ENCODE results near the gene CCDC107. TPM values are rescaled to one million over a fixed set of nuclear protein-coding genes. Genes with fewer than 3 reads are reported as not detected.

Gene CCDC107
- total RNA-seq, 2 donors from 2014 or later = 38.5 to 64.3 TPM

- H3K36me3 ChIP-seq = no peaks in the 10 kb centered on the region
- DNase-seq (ENCODE audit: low spot score) = no peak
- H3K4me1 ChIP-seq = peaks cover 0 to 22% of the 10 kb centered on the region in 2 donors
- H3K9me3 ChIP-seq = no peaks in the 10 kb centered on the region
- no peak overlapping the region for H3K27ac ChIP-seq
- H3K4me3 ChIP-seq = peak overlapping the region; percentile 40 to 63
- no peak for TF ChIP-seq CTCF (IDR thresholded peaks at IDR 0.05)
- H3K27me3 ChIP-seq = no peaks in the 10 kb centered on the region
These were observed 17.8 kb downstream of the CCDC107 start for GRCh38 chr9:35675732-35676392.

- H3K4me3 ChIP-seq = no peak overlapping the region
- H3K4me1 ChIP-seq = peaks cover 0 to 13% of the 10 kb centered on the region in 2 donors
- H3K9me3 ChIP-seq = no peaks in the 10 kb centered on the region
- no peak overlapping the region for H3K27ac ChIP-seq
- H3K36me3 ChIP-seq = peaks cover 17% of the 10 kb centered on the region
- no peak for DNase-seq (ENCODE audit: low spot score)
- no peaks in the 10 kb centered on the region for H3K27me3 ChIP-seq
- no peak for TF ChIP-seq CTCF (IDR thresholded peaks at IDR 0.05)
These were observed 21.0 kb downstream of the CCDC107 start for GRCh38 chr9:35679091-35679490.

- no peak for DNase-seq (ENCODE audit: low spot score)
- Histone ChIP-seq H3K4me1 (peaks cover 0 to 15% of the 10 kb centered on the region in 2 donors), H3K27me3 (no peaks in the 10 kb centered on the region), H3K36me3 (peaks cover 24% of the 10 kb centered on the region), H3K9me3 (no peaks in the 10 kb centered on the region), H3K27ac (no peak overlapping the region), H3K4me3 (no peak overlapping the region)
- TF ChIP-seq CTCF (IDR thresholded peaks at IDR 0.05) = no peak
These were observed 21.8 kb downstream of the CCDC107 start for GRCh38 chr9:35679766-35680330.

GRCh38 chr9:35680331-35681105 is 22.4 kb downstream of the CCDC107 start:
- Histone ChIP-seq H3K27me3 (no peaks in the 10 kb centered on the region), H3K9me3 (no peaks in the 10 kb centered on the region), H3K36me3 (peaks cover 31% of the 10 kb centered on the region), H3K4me1 (peaks cover 0 to 18% of the 10 kb centered on the region in 2 donors), H3K4me3 (no peak overlapping the region), H3K27ac (no peak overlapping the region)
- DNase-seq (ENCODE audit: low spot score) = no peak
- TF ChIP-seq CTCF (IDR thresholded peaks at IDR 0.05) = no peak

- Histone ChIP-seq H3K27ac (no peak overlapping the region), H3K4me3 (no peak overlapping the region), H3K27me3 (no peaks in the 10 kb centered on the region), H3K4me1 (peaks cover 0 to 18% of the 10 kb centered on the region in 2 donors), H3K9me3 (no peaks in the 10 kb centered on the region), H3K36me3 (peaks cover 38% of the 10 kb centered on the region)
- no peak for TF ChIP-seq CTCF (IDR thresholded peaks at IDR 0.05)
- DNase-seq (ENCODE audit: low spot score) = no peak
These were observed 23.4 kb downstream of the CCDC107 start for GRCh38 chr9:35681341-35682002.

Measured in right atrium auricular region (tissue), 2 donors.